ENCODE data around the gene ZNF628. TPM values are rescaled to one million over a fixed set of nuclear protein-coding genes. Genes with fewer than 3 reads are reported as not detected.
"Not testable (repeated sequence)": the region's sequence is repeated elsewhere in the genome, so short reads cannot be mapped to it uniquely, and the experiment has no call there.

ZNF628 gene
- total RNA-seq, 1 donor from 2014 or later: 19.0 TPM

- no peak for TF ChIP-seq CTCF (IDR thresholded peaks at IDR 0.05; ENCODE audit: unreplicated experiment)
- H3K4me1 Mint-ChIP-seq: peaks cover 11% of the 10 kb centered on the region
- no peak for DNase-seq (ENCODE audit: low spot score in 2 of 2, unreplicated experiment in 2 of 2)
- no peak overlapping the region for H3K27ac Mint-ChIP-seq
- H3K4me3 Mint-ChIP-seq: no peak overlapping the region
- no peaks in the 10 kb centered on the region for H3K36me3 Mint-ChIP-seq
- H3K27me3 Mint-ChIP-seq (ENCODE audit: low read depth): peaks cover 66% of the 10 kb centered on the region
- no peaks in the 10 kb centered on the region for H3K9me3 Mint-ChIP-seq
These were observed 31.8 kb upstream of the ZNF628 start for GRCh38 chr19:55444646-55445045.

DNA sequence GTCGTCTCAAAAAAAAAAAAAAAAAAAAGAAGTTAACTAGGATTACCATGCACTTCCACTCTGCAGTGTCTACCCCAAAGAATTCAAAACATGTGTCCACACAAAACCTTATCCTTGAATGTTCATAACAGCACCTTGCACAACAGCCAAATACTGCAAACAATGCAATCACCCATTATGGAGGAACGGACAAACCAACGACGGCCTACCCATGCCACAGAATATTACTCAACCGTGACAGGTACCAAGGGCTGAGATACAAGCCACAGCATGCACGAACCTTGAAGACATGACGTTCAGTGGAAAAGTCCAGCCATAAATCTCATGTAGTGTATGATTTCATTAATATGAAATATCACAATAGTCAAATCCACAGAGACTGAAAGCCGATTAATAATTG lies 30.4 kb upstream of the ZNF628 start:
- Mint-ChIP-seq H3K4me3 (no peak overlapping the region), H3K36me3 (no peaks in the 10 kb centered on the region), H3K27me3 (ENCODE audit: low read depth) (peaks cover 60% of the 10 kb centered on the region), H3K4me1 (peaks cover 8% of the 10 kb centered on the region), H3K27ac (no peak overlapping the region), H3K9me3 (no peaks in the 10 kb centered on the region)
- no peak for DNase-seq (ENCODE audit: low spot score in 2 of 2, unreplicated experiment in 2 of 2)
- no peak for TF ChIP-seq CTCF (IDR thresholded peaks at IDR 0.05; ENCODE audit: unreplicated experiment)

- H3K9me3 Mint-ChIP-seq: no peaks in the 10 kb centered on the region
- no peak for TF ChIP-seq CTCF (IDR thresholded peaks at IDR 0.05; ENCODE audit: unreplicated experiment)
- no peak for DNase-seq (ENCODE audit: low spot score in 2 of 2, unreplicated experiment in 2 of 2)
- no peaks in the 10 kb centered on the region for H3K36me3 Mint-ChIP-seq
- peaks cover 57% of the 10 kb centered on the region for H3K27me3 Mint-ChIP-seq (ENCODE audit: low read depth)
- H3K4me1 Mint-ChIP-seq: peaks cover 6% of the 10 kb centered on the region
- H3K4me3 Mint-ChIP-seq: no peak overlapping the region
- H3K27ac Mint-ChIP-seq: no peak overlapping the region
These were observed 28.8 kb upstream of the ZNF628 start for GRCh38 chr19:55447421-55448174.

DNA sequence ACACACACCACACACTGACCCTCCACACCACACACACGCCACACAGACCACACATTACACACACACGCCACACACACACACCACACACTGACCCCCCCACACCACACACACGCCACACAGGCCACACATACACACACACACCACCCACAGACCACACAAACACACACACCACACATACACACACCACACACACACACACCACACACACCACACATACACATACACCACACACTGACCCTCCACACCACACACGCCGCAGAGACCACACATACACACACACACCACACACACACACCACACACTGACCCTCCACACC lies 28.3 kb upstream of the ZNF628 start:
- not testable (repeated sequence) for H3K36me3 Mint-ChIP-seq; H3K4me3 Mint-ChIP-seq; H3K4me1 Mint-ChIP-seq; H3K27ac Mint-ChIP-seq; H3K9me3 Mint-ChIP-seq; DNase-seq (ENCODE audit: low spot score in 2 of 2, unreplicated experiment in 2 of 2)
- peaks cover 57% of the 10 kb centered on the region for H3K27me3 Mint-ChIP-seq (ENCODE audit: low read depth)

- peaks cover 7% of the 10 kb centered on the region for H3K4me1 Mint-ChIP-seq
- no peak for DNase-seq (ENCODE audit: low spot score in 2 of 2, unreplicated experiment in 2 of 2)
- no peak for TF ChIP-seq CTCF (IDR thresholded peaks at IDR 0.05; ENCODE audit: unreplicated experiment)
- no peak overlapping the region for H3K27ac Mint-ChIP-seq
- H3K9me3 Mint-ChIP-seq: no peaks in the 10 kb centered on the region
- H3K4me3 Mint-ChIP-seq: no peak overlapping the region
- peaks cover 52% of the 10 kb centered on the region for H3K27me3 Mint-ChIP-seq (ENCODE audit: low read depth)
- H3K36me3 Mint-ChIP-seq: no peaks in the 10 kb centered on the region
These were observed 26.9 kb upstream of the ZNF628 start for GRCh38 chr19:55449469-55449868.

DNA sequence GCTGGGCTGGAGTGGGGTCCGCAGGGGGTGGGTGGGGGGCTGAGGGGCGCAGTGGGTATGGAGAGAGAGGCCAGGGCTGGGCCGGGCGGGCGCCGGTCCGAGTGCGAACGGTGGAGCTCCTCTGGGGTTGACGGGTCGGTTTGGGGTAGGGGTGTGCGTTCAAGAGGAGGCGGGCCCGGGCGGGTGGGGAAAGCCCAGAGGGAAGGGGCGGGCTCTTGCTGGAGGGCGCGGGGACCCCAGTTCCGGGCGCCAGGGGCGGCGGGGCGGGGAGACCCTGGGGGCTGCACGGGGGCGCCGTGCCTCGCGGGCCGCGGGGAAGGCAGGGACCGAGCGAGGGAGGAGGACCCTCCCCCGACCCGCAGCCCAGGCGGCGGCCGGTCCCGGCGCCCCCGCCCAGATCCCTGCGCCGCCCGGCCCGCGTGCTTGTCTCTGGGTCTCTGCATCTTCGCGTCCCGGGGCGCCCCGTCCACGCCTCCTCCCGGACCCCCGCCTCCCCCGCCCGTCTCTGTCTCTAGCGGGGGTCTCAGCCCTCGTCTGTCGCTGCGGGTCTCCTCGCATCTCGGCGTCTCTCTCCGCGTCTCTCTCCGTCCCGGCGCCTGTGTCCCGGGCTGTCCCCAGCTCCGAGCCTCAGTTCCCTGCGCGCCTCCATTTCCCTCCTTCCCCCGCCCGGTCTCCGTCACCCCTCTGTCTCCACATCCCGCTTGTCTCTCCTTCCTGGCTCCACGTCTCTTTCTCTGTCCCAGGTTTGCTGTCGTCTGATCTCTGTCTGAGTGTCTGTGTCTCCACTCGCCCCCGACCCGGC lies 25.1 kb upstream of the ZNF628 start:
- Mint-ChIP-seq H3K4me3 (peak overlapping the region; percentile 60), H3K4me1 (peaks cover 7% of the 10 kb centered on the region), H3K27ac (no peak overlapping the region), H3K27me3 (ENCODE audit: low read depth) (peaks cover 35% of the 10 kb centered on the region), H3K9me3 (no peaks in the 10 kb centered on the region), H3K36me3 (peaks cover 3% of the 10 kb centered on the region)
- DNase-seq (ENCODE audit: low spot score in 2 of 2, unreplicated experiment in 2 of 2): no peak
- no peak for TF ChIP-seq CTCF (IDR thresholded peaks at IDR 0.05; ENCODE audit: unreplicated experiment)
